Spleen (tissue), 7 donors: ENCODE results near the gene ZDHHC23.

ENCODE experiments used
- CTCF ChIP-seq, 11 experiments: fragments of 200-600 bp in 7 of 11; fragments of 450-650 bp in 4 of 11; sonication (generic) in 4 of 11; IDR thresholded peaks in 8 of 11; conservative IDR thresholded peaks in 3 of 11; 1 replicate in 7 of 11; 2 replicates in 4 of 11; pipeline versions ENCODE4 v1.4.0 to v1.8.0; 2016 to 2021; ENCODE audit warnings: antibody characterized with exemption in 11 of 11, inconsistent platforms in 4 of 11, mild to moderate bottlenecking in 1 of 11
- POLR2A ChIP-seq, 3 donors: fragments of 450-650 bp; IDR thresholded peaks; one replicate each; pipeline ENCODE4 v1.5.1; 2017; ENCODE audit warnings: antibody characterized with exemption in 3 of 3, mild to moderate bottlenecking in 1 of 3
- POLR2AphosphoS5 ChIP-seq, 3 donors: sonication (generic); formaldehyde crosslinking; IDR thresholded peaks; one replicate each; pipeline ENCODE4 v1.5.1; 2017; ENCODE audit warnings: antibody characterized with exemption in 3 of 3
- donor health status: DM: no; HTN: no; CAD: no; lungs with moderate emphysema.
- donor health status: DM: no; HTN: no; CAD: no.
- donor health status: DM: no; HTN: no; CAD: no.

DNA sequence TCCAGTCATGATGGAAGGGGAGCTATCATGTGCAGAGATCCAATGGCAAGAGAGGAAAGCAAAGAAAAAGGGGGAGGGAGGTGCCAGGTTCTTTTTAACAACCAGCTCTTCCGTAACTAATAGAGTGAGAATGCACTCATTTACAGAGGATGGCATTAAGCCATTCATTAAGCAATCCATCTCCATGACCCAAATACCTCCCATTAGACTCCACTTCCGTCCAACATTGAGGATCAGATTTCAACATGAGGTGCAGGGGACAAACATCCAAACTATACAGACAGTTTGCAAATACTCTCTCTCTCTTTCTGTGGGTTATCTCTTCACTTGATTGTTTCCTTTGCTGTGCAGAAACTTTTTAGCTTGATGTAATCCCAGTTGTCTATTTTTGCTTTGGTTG, 21.2 kb downstream of the ZDHHC23 start:
- TF ChIP-seq CTCF (IDR thresholded peaks at IDR 0.05 in 8 of 11, conservative IDR thresholded peaks at IDR 0.05 in 3 of 11) (no peak), POLR2AphosphoS5 (IDR thresholded peaks at IDR 0.05) (no peak), POLR2A (IDR thresholded peaks at IDR 0.05) (no peak)
